GM12878 (cell line): ENCODE results near the gene PLGRKT. TPM values are rescaled to one million over a fixed set of nuclear protein-coding genes. Genes with fewer than 3 reads are reported as not detected.
"Not testable (repeated sequence)": the region's sequence is repeated elsewhere in the genome, so short reads cannot be mapped to it uniquely, and the experiment has no call there.

Experiments
- ATAC-seq: fragments of 200-7000 bp; cut with Tn5 transposase; 3 replicates; pipeline ENCODE4 v1.9.1; 2020; ENCODE audit warnings: mild to moderate bottlenecking, moderate library complexity
- BruUV-seq: library from RNA; stranded (reverse); fragments of 400-500 nt; replicated peaks from 2 replicates; lab custom pipeline; 2021; lab: Mats Ljungman, UMichigan
- CTCF ChIA-PET: fragments of 300-600 bp; sonication (Branson Sonifier 250); formaldehyde crosslinking; extraction: SDS; loops from one replicate; lab custom pipeline; 2021; ENCODE audit warnings: inconsistent platforms; lab: Yijun Ruan, JAX
- POLR2A ChIA-PET: fragments of 350-600 bp; formaldehyde crosslinking; extraction: SDS; loops from one replicate; lab custom pipeline; 2021; ENCODE audit warnings: inconsistent platforms; lab: Charles Lee
- RAD21 ChIA-PET: fragments of 300-600 bp; sonication (Branson Sonifier 250); formaldehyde crosslinking; loops from one replicate; lab custom pipeline; 2023; ENCODE audit warnings: antibody characterized with exemption; ENCODE audit not compliant: unreplicated experiment; lab: Charles Lee
- SMC1A ChIA-PET: fragments of 300-600 bp; sonication (Branson Sonifier 250); formaldehyde crosslinking; loops from one replicate; lab custom pipeline; 2023; ENCODE audit not compliant: unreplicated experiment, uncharacterized antibody; lab: Charles Lee
- DNase-seq: peaks from one replicate; pipeline ENCODE4 v3.0.0-alpha.2; 2011; ENCODE audit warnings: low read depth, low spot score
- FAIRE-seq: peaks from 3 replicates; lab custom pipeline; 2011; peaks lifted over from hg19 to GRCh38; lab: Jason Lieb, UNC
- H2AFZ ChIP-seq: 2 replicates; pipeline ENCODE4 v1.6.0; 2011; ENCODE audit warnings: low read depth, low read length, control low read depth; ENCODE audit not compliant: control insufficient read depth
- H3K27ac ChIP-seq: 2 replicates; pipeline ENCODE4 v1.5.1; 2011; ENCODE audit warnings: control low read depth; ENCODE audit not compliant: control insufficient read depth, insufficient read depth
- H3K27me3 ChIP-seq, 2 experiments: replicated peaks in 1 of 2; 2 replicates each; pipeline versions ENCODE4 v1.6.0 to v1.6.1; 2011; ENCODE audit warnings: low read length in 1 of 2; ENCODE audit not compliant: control insufficient read depth in 2 of 2, insufficient read depth in 2 of 2
- H3K36me3 ChIP-seq, 2 experiments: 2 replicates each; pipeline ENCODE4 v1.5.1; 2011; ENCODE audit warnings: low read length in 1 of 2; ENCODE audit not compliant: control insufficient read depth in 2 of 2, insufficient read depth in 2 of 2
- H3K4me1 ChIP-seq: 2 replicates; pipeline ENCODE4 v1.6.1; 2011; ENCODE audit warnings: mild to moderate bottlenecking, low read length, moderate library complexity, mixed read lengths; ENCODE audit not compliant: control insufficient read depth, insufficient read depth
- H3K4me2 ChIP-seq: 2 replicates; pipeline ENCODE4 v1.6.0; 2011; ENCODE audit warnings: control low read depth; ENCODE audit not compliant: control insufficient read depth, insufficient read depth
- H3K4me3 ChIP-seq: fragments of 200-600 bp; sonication (generic); 2 replicates; pipeline ENCODE4 v1.5.1; 2016
- H3K79me2 ChIP-seq: 2 replicates; pipeline ENCODE4 v1.6.0; 2011; ENCODE audit warnings: low read length; ENCODE audit not compliant: control insufficient read depth, insufficient read depth
- H3K9ac ChIP-seq: 2 replicates; pipeline ENCODE4 v1.8.0; 2011; ENCODE audit warnings: low read length, control low read depth, mixed read lengths; ENCODE audit not compliant: control insufficient read depth, insufficient read depth
- H3K9me3 ChIP-seq: replicated peaks from 3 replicates; pipeline ENCODE4 v1.5.1; 2011; ENCODE audit warnings: mild to moderate bottlenecking, low read length; ENCODE audit not compliant: control insufficient read depth, insufficient read depth
- H4K20me1 ChIP-seq: 2 replicates; pipeline ENCODE4 v1.6.0; 2011; ENCODE audit not compliant: control insufficient read depth, insufficient read depth
- HDGF ChIP-seq: fragments of 450-650 bp; IDR thresholded peaks from 2 replicates; pipeline ENCODE4 v1.6.1; 2016; ENCODE audit warnings: antibody characterized with exemption
- ZNF687 ChIP-seq: fragments of 450-650 bp; IDR thresholded peaks from 2 replicates; pipeline ENCODE4 v1.6.1; 2017; ENCODE audit warnings: mild to moderate bottlenecking, moderate library complexity
- WGBS: methylation state at CpG from one replicate; pipeline ENCODE4 v1.1.6; 2016; ENCODE audit warnings: low lambda C conversion rate; ENCODE audit not compliant: insufficient replicate concordance, insufficient coverage; ENCODE audit errors: missing lambda C conversion rate; 5-methylcytosine and 5-hydroxymethylcytosine counted together
- in situ Hi-C: fragments of 300-500 bp; cut with MboI; formaldehyde crosslinking; loops from 9 replicates; pipeline ENCODE4 v1.14.3; 2018; ENCODE audit warnings: mixed read lengths
- intact Hi-C: fragments of 100-400 bp; cut with micrococcal nuclease; formaldehyde crosslinking; loops from one replicate; pipeline ENCODE4 v1.14.2; 2022; ENCODE audit not compliant: unreplicated experiment
- polyA plus RNA-seq, 11 experiments: library from polyadenylated mRNA; depleted of rRNA in 4 of 11; unstranded in 6 of 11; stranded (reverse) in 5 of 11; fragments of >200 nt; fragmentation: Nextera tagmentation in 4 of 11; fragmentation: Illumina TruSeq in 1 of 11; extraction: Ambion mirVana in 4 of 11; extraction: Trizol in 1 of 11; gene quantifications; 1 replicate in 1 of 11; 2 replicates in 10 of 11; pipeline versions ENCODE4 v1.2.1 to v1.2.3, GENCODE V29; 2011 to 2016; ENCODE audit warnings: inconsistent platforms in 2 of 11, missing spikeins in 2 of 11, low read depth in 1 of 11
- total RNA-seq, 4 experiments: library from RNA; depleted of rRNA in 3 of 4; stranded (reverse); fragments of >200 nt in 3 of 4; fragmentation: Illumina TruSeq in 1 of 4; extraction: Trizol in 1 of 4; gene quantifications; 2 replicates each; pipeline versions ENCODE4 v1.2.1 to v1.2.3, GENCODE V29; 2013 to 2021

PLGRKT gene
- total and polyA plus RNA-seq, 10 of the 15 experiments (the other 5 are each of a cell fraction or from before 2014, with no cell fraction given), result 25.2 to 72.3 (median 38.4) TPM

DNA sequence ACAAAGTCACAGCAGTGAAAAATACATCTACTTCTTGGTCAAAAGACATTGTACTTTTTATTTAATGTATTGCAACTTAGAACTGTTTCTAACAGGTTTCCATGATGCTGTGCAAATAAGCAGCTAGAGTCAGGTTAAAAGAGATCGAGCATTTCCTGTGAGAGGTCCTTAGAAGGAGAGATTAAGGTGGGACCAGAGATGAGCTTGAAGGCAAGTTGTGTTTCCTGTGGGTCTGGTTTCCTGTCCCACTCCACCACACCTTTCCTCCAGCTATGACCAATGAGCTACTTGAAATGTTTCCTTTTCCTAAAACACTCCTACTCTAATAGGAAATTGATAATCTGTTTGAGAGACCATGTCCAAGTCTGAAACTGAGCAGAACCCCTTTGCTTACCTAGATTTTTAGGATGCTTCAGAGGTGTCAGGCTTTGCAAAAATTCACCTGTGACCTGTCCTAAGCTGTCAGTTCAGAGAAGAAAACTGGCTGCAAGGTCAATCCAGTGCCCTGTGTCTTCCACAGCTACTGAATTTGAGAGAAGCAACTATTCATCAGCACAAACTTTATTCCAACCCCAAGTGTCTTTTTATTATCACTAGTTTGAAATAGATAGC, 85.0 kb downstream of the PLGRKT start (continued):
- no peak for TF ChIP-seq ZNF687
- no peak for TF ChIP-seq HDGF

GRCh38 chr9:5338992-5339981, 98.4 kb downstream of the PLGRKT start, which contains the start of gene RLN1:
TSS of gene RLN1 (minus strand) at chr9:5339876. CDS start at chr9:5339746, 130 bp downstream.
- SMC1A ChIA-PET, H3K9me3 ChIP-seq, intact Hi-C loops, POLR2A ChIA-PET, DNase-seq, H3K4me3 ChIP-seq, in situ Hi-C loops, H4K20me1 ChIP-seq, RAD21 ChIA-PET, H3K27me3 ChIP-seq, H3K36me3 ChIP-seq, H3K9ac ChIP-seq, H3K27ac ChIP-seq, H3K79me2 ChIP-seq, H3K4me1 ChIP-seq: not testable (repeated sequence)
- WGBS, result 12% methylated on average over 14 of the region's 50 CpGs
- TSS peak; percentile 93 for BruUV-seq
- FAIRE-seq, result peak; percentile 99
- peak within 1 kb of the TSS; percentile 80 for H2AFZ ChIP-seq
- ATAC-seq, result peak; percentile 100
- CTCF ChIA-PET, result interaction anchor here (1.0 kb wide), 1 partner anchor 19 kb away, joined by 3 read pairs; no protein-coding TSS in a partner anchor
- peak within 1 kb of the TSS; percentile 71; the same call in 1 of the 2 replicates for H3K4me2 ChIP-seq
